Neuronal stem cell (in vitro differentiated cells): ENCODE measurements around the gene RUBCNL. TPM values are rescaled to one million over a fixed set of nuclear protein-coding genes. Genes with fewer than 3 reads are reported as not detected.
"Not testable (repeated sequence)": the region's sequence is repeated elsewhere in the genome, so short reads cannot be mapped to it uniquely, and the experiment has no call there.

Source experiments
- DNase-seq: peaks from one replicate; pipeline ENCODE4 v3.0.0-alpha.2; 2013; ENCODE audit warnings: low spot score
- H2AFZ ChIP-seq: one replicate; pipeline ENCODE4 v1.6.1; 2013; ENCODE audit warnings: mild to moderate bottlenecking, low read length, inconsistent platforms
- H2AK5ac ChIP-seq: 2 replicates; pipeline ENCODE4 v1.6.1; 2013; ENCODE audit warnings: low read depth, mild to moderate bottlenecking, inconsistent platforms, low read length, moderate library complexity, mixed read lengths
- H2BK120ac ChIP-seq: 2 replicates; pipeline ENCODE4 v1.6.1; 2013; ENCODE audit warnings: low read depth, mild to moderate bottlenecking, inconsistent platforms, low read length, moderate library complexity, mixed read lengths
- H2BK12ac ChIP-seq: one replicate; pipeline ENCODE4 v1.6.1; 2013; ENCODE audit warnings: low read length, inconsistent platforms
- H2BK15ac ChIP-seq: 2 replicates; pipeline ENCODE4 v1.6.1; 2013; ENCODE audit warnings: mild to moderate bottlenecking, low read length, inconsistent platforms, mixed read lengths
- H2BK5ac ChIP-seq: one replicate; pipeline ENCODE4 v1.6.1; 2013; ENCODE audit warnings: inconsistent platforms, mild to moderate bottlenecking, low read length, moderate library complexity
- H3K14ac ChIP-seq: one replicate; pipeline ENCODE4 v1.6.1; 2013; ENCODE audit warnings: low read length, inconsistent platforms
- H3K18ac ChIP-seq: 2 replicates; pipeline ENCODE4 v1.6.1; 2013; ENCODE audit warnings: low read length, inconsistent platforms
- H3K23ac ChIP-seq: 2 replicates; pipeline ENCODE4 v1.6.1; 2013; ENCODE audit warnings: low read depth, mild to moderate bottlenecking, mixed read lengths, low read length, inconsistent platforms; ENCODE audit not compliant: poor library complexity
- H3K27ac ChIP-seq: replicated peaks from 3 replicates; pipeline ENCODE4 v1.5.1; 2013; ENCODE audit warnings: low read length, inconsistent platforms
- H3K27me3 ChIP-seq, 3 experiments: 2 replicates each; pipeline ENCODE4 v1.6.1; 2013; ENCODE audit warnings: low read length in 3 of 3, mild to moderate bottlenecking in 2 of 3, inconsistent platforms in 1 of 3, low read depth in 1 of 3, mixed read lengths in 1 of 3, moderate library complexity in 1 of 3; ENCODE audit not compliant: control insufficient read depth in 3 of 3, insufficient read depth in 3 of 3
- H3K36me3 ChIP-seq, 2 donors: replicated peaks in 1 of 2; 2 replicates each; pipeline ENCODE4 v1.6.1; 2013; ENCODE audit warnings: low read length in 2 of 2; ENCODE audit not compliant: control insufficient read depth in 2 of 2, insufficient read depth in 2 of 2
- H3K4ac ChIP-seq: 2 replicates; pipeline ENCODE4 v1.6.1; 2013; ENCODE audit warnings: inconsistent platforms, mild to moderate bottlenecking, low read length, moderate library complexity
- H3K4me1 ChIP-seq, 2 donors: 1 replicate in 1 of 2; 2 replicates in 1 of 2; pipeline ENCODE4 v1.6.1; 2013; ENCODE audit warnings: low read length in 2 of 2, low read depth in 1 of 2; ENCODE audit not compliant: control insufficient read depth in 2 of 2, insufficient read depth in 1 of 2
- H3K4me2 ChIP-seq: one replicate; pipeline ENCODE4 v1.6.1; 2013; ENCODE audit warnings: mild to moderate bottlenecking, low read length, inconsistent platforms; ENCODE audit not compliant: insufficient read depth, poor library complexity, severe bottlenecking
- H3K4me3 ChIP-seq, 2 donors: 2 replicates each; pipeline ENCODE4 v1.5.1; 2013; ENCODE audit warnings: low read length in 2 of 2, mild to moderate bottlenecking in 2 of 2, inconsistent platforms in 1 of 2, moderate library complexity in 1 of 2
- H3K79me1 ChIP-seq: one replicate; pipeline ENCODE4 v1.6.1; 2013; ENCODE audit warnings: low read depth, mild to moderate bottlenecking, inconsistent platforms, low read length, moderate library complexity
- H3K9ac ChIP-seq: one replicate; pipeline ENCODE4 v1.6.1; 2013; ENCODE audit warnings: mild to moderate bottlenecking, low read depth, low read length, inconsistent platforms; ENCODE audit not compliant: poor library complexity
- H3K9me3 ChIP-seq, 2 donors: replicated peaks in 1 of 2; 2 replicates each; pipeline versions ENCODE3 to v1.6.1; 2013; ENCODE audit warnings: low read length in 2 of 2, mild to moderate bottlenecking in 2 of 2, inconsistent platforms in 1 of 2, low read depth in 1 of 2, mixed read lengths in 1 of 2, moderate library complexity in 1 of 2; ENCODE audit not compliant: control insufficient read depth in 2 of 2, insufficient read depth in 1 of 2
- H4K8ac ChIP-seq: one replicate; pipeline ENCODE4 v1.6.1; 2013; ENCODE audit warnings: low read depth, mild to moderate bottlenecking, inconsistent platforms, low read length, moderate library complexity
- H4K91ac ChIP-seq: one replicate; pipeline ENCODE4 v1.6.1; 2013; ENCODE audit warnings: low read length, low read depth, mild to moderate bottlenecking, inconsistent platforms; ENCODE audit not compliant: poor library complexity
- WGBS, 2 donors: extraction: QIAGEN DNeasy Blood & Tissue Kit; methylation state at CpG; one replicate each; pipeline ENCODE4 v1.1.7; 2013; ENCODE audit warnings: missing lambda C conversion rate in 2 of 2, mixed read lengths in 1 of 2; ENCODE audit not compliant: insufficient read length in 2 of 2, insufficient replicate concordance in 1 of 2; ENCODE audit errors: extremely low coverage in 2 of 2; 5-methylcytosine and 5-hydroxymethylcytosine counted together
- polyA plus RNA-seq, 2 experiments: library from polyadenylated mRNA; stranded (reverse); fragments of 200-250 nt; gene quantifications; one replicate each; pipeline ENCODE4 v1.2.3, GENCODE V29; 2013

The RUBCNL gene
- polyA plus RNA-seq (2013, experiment 1 of 2): 0.66 TPM
- polyA plus RNA-seq (2013, experiment 2 of 2): 0.82 TPM

- Histone ChIP-seq H2AK5ac (no peak within 1 kb of the TSS), H3K79me1 (no peaks in the 10 kb centered on the region), H3K4me2 (peak within 1 kb of the TSS; percentile 93), H4K91ac (no peak within 1 kb of the TSS), H3K27ac (no peak within 1 kb of the TSS), H2BK120ac (no peak within 1 kb of the TSS), H3K9me3 (no peaks in the 10 kb centered on the region), H2AFZ (peak within 1 kb of the TSS; percentile 94), H3K27me3 (peaks cover 2 to 63% (median 42%) of the 10 kb centered on the region in 3 experiments), H2BK5ac (no peak within 1 kb of the TSS), H4K8ac (no peak within 1 kb of the TSS), H2BK15ac (no peak within 1 kb of the TSS), H3K9ac (peak within 1 kb of the TSS; percentile 67), H3K36me3 (no peaks in the 10 kb centered on the region), H3K23ac (no peak within 1 kb of the TSS), H3K4me1 (peaks cover 10 to 11% of the 10 kb centered on the region in 2 donors), H3K4ac (no peak within 1 kb of the TSS), H2BK12ac (no peak within 1 kb of the TSS), H3K4me3 (peak within 1 kb of the TSS; percentile 43 to 81), H3K18ac (peak within 1 kb of the TSS; percentile 85), H3K14ac (no peak within 1 kb of the TSS)
- no CpG with 5 or more reads among the region's 70 CpGs for WGBS, 2 donors
- peak; percentile 57 for DNase-seq
Measured at GRCh38 chr13:46387064-46387851, at the start of gene RUBCNL. Gene RUBCNL (minus strand): TSS chr13:46387252. CDS start chr13:46372475, 14,777 bp downstream.

DNA sequence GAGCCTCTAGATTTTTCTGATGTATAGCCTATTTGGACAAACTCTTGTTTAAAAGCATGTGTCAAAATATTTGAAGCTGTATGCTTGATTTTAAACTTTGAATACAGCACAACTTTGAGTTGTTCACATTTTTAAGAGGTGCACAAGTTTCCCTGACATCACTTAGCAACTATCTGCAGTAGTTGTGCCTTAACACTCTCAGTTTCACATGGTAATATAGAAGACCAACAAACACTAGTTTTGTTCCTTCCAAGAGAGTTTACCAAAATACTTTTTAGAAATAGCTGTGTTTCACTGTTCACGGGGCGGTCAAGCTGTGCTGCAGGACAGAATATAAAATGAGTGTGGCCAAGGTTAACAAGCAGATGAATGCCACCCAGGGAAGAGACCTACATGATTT is 42.5 kb upstream of the RUBCNL start:
- not testable (repeated sequence) for H3K27ac ChIP-seq, H2BK12ac ChIP-seq, H2BK120ac ChIP-seq, H3K4me2 ChIP-seq, DNase-seq, H4K91ac ChIP-seq, H2AFZ ChIP-seq, H3K36me3 ChIP-seq, H3K9ac ChIP-seq, H3K4me1 ChIP-seq, H3K14ac ChIP-seq, H4K8ac ChIP-seq, H3K27me3 ChIP-seq, H3K18ac ChIP-seq, H3K4me3 ChIP-seq, H2BK5ac ChIP-seq, H3K23ac ChIP-seq, H2BK15ac ChIP-seq, H3K9me3 ChIP-seq, H3K79me1 ChIP-seq, H3K4ac ChIP-seq, H2AK5ac ChIP-seq
- no CpG with 5 or more reads among the region's 2 CpGs for WGBS, 2 donors

- Histone ChIP-seq H2BK120ac (no peak overlapping the region), H2BK15ac (no peak overlapping the region), H3K27ac (no peak overlapping the region), H3K4ac (no peak overlapping the region), H3K4me3 (no peak overlapping the region), H2BK5ac (no peak overlapping the region), H3K27me3 (peaks cover 0 to 11% (median 0%) of the 10 kb centered on the region in 3 experiments), H3K18ac (no peak overlapping the region), H3K4me1 (no peaks in the 10 kb centered on the region), H3K79me1 (no peaks in the 10 kb centered on the region), H3K9me3 (peaks cover 5 to 9% of the 10 kb centered on the region in 2 donors), H3K23ac (no peak overlapping the region), H2BK12ac (no peak overlapping the region), H2AK5ac (no peak overlapping the region), H4K91ac (no peak overlapping the region), H3K4me2 (no peak overlapping the region), H2AFZ (no peak overlapping the region), H3K36me3 (no peaks in the 10 kb centered on the region), H4K8ac (no peak overlapping the region), H3K9ac (no peak overlapping the region), H3K14ac (no peak overlapping the region)
- DNase-seq: no peak
Measured at GRCh38 chr13:46405457-46405856, 18.4 kb upstream of the RUBCNL start.

DNA sequence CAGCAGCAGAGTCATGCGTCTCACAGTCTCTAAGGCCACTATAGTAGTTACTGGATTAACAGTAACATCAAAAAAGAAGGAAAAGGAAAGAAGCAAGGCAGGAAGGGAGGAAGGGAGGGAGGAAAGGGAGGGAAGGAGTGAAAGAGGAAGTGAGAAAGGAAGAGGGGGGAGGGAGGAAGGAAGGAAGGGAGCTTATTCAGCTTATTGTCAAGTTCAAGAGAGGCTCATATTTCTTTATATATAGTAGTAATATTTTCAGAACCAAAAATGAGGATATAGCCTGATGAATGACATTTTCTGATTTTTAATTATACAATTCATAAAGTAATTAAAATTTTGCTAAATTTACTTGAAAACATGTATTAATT is 17.7 kb upstream of the RUBCNL start:
- DNase-seq: no peak
- H4K8ac ChIP-seq: no peak overlapping the region
- no peaks in the 10 kb centered on the region for H3K4me1 ChIP-seq
- H2AK5ac ChIP-seq: no peak overlapping the region
- H3K14ac ChIP-seq: no peak overlapping the region
- no peak overlapping the region for H3K27ac ChIP-seq
- no peak overlapping the region for H3K23ac ChIP-seq
- H2BK5ac ChIP-seq: no peak overlapping the region
- no CpG with 5 or more reads among the region's 1 CpG for WGBS, 2 donors
- H3K9ac ChIP-seq: no peak overlapping the region
- H3K4me3 ChIP-seq: no peak overlapping the region
- no peak overlapping the region for H2AFZ ChIP-seq
- H3K79me1 ChIP-seq: no peaks in the 10 kb centered on the region
- no peak overlapping the region for H2BK120ac ChIP-seq
- no peak overlapping the region for H4K91ac ChIP-seq
- H3K4me2 ChIP-seq: no peak overlapping the region
- no peaks in the 10 kb centered on the region for H3K36me3 ChIP-seq
- no peak overlapping the region for H3K18ac ChIP-seq
- no peak overlapping the region for H3K4ac ChIP-seq
- H3K9me3 ChIP-seq: peaks cover 5 to 9% of the 10 kb centered on the region in 2 donors
- H2BK15ac ChIP-seq: no peak overlapping the region
- no peak overlapping the region for H2BK12ac ChIP-seq
- H3K27me3 ChIP-seq: peaks cover 0 to 11% (median 0%) of the 10 kb centered on the region in 3 experiments
